ENCODE results near the gene PTRH2. TPM values are rescaled to one million over a fixed set of nuclear protein-coding genes. Genes with fewer than 3 reads are reported as not detected.

Gene PTRH2
- total RNA-seq, 1 donor from 2014 or later = 34.0 TPM

GRCh38 chr17:59694344-59694743, 12.9 kb downstream of the PTRH2 start:
- Histone ChIP-seq H3K4me3 (ENCODE audit: low read depth, low read length) (no peak overlapping the region), H3K36me3 (ENCODE audit: control insufficient read depth, insufficient read depth, low read length) (peaks cover 8% of the 10 kb centered on the region), H3K27me3 (ENCODE audit: control insufficient read depth, insufficient read depth, low read length) (no peaks in the 10 kb centered on the region)
- DNase-seq (ENCODE audit: low read depth) = no peak
- FAIRE-seq = no peak
- TF ChIP-seq CTCF (IDR thresholded peaks at IDR 0.05; ENCODE audit: insufficient read depth, low read length, severe bottlenecking) = no peak

GRCh38 chr17:59693582-59693981, 13.6 kb downstream of the PTRH2 start:
- no peak for FAIRE-seq
- no peak for TF ChIP-seq CTCF (IDR thresholded peaks at IDR 0.05; ENCODE audit: insufficient read depth, low read length, severe bottlenecking)

GRCh38 chr17:59688496-59688895, 18.7 kb downstream of the PTRH2 start:
- FAIRE-seq = no peak
- TF ChIP-seq CTCF (IDR thresholded peaks at IDR 0.05; ENCODE audit: insufficient read depth, low read length, severe bottlenecking) = no peak
- Histone ChIP-seq H3K4me3 (ENCODE audit: low read depth, low read length) (no peak overlapping the region), H3K27me3 (ENCODE audit: control insufficient read depth, insufficient read depth, low read length) (no peaks in the 10 kb centered on the region), H3K36me3 (ENCODE audit: control insufficient read depth, insufficient read depth, low read length) (peaks cover 12% of the 10 kb centered on the region)
- no peak for DNase-seq (ENCODE audit: low read depth)

More at GRCh38 chr17:59693582-59693981, 13.6 kb downstream of the PTRH2 start:
- Histone ChIP-seq H3K36me3 (ENCODE audit: control insufficient read depth, insufficient read depth, low read length) (peaks cover 6% of the 10 kb centered on the region), H3K27me3 (ENCODE audit: control insufficient read depth, insufficient read depth, low read length) (no peaks in the 10 kb centered on the region), H3K4me3 (ENCODE audit: low read depth, low read length) (no peak overlapping the region)
- no peak for DNase-seq (ENCODE audit: low read depth)

- no peak for TF ChIP-seq CTCF (IDR thresholded peaks at IDR 0.05; ENCODE audit: insufficient read depth, low read length, severe bottlenecking)
- Histone ChIP-seq H3K27me3 (ENCODE audit: control insufficient read depth, insufficient read depth, low read length) (no peaks in the 10 kb centered on the region), H3K4me3 (ENCODE audit: low read depth, low read length) (no peak overlapping the region), H3K36me3 (ENCODE audit: control insufficient read depth, insufficient read depth, low read length) (peaks cover 14% of the 10 kb centered on the region)
- DNase-seq (ENCODE audit: low read depth) (no peak), FAIRE-seq (no peak)
Observed at GRCh38 chr17:59688008-59688407, 19.2 kb downstream of the PTRH2 start.

- H3K36me3 ChIP-seq (ENCODE audit: control insufficient read depth, insufficient read depth, low read length) = peaks cover 27% of the 10 kb centered on the region
- FAIRE-seq = no peak
Observed at GRCh38 chr17:59684967-59685366, 22.3 kb downstream of the PTRH2 start.

More at GRCh38 chr17:59684967-59685366, 22.3 kb downstream of the PTRH2 start:
- DNase-seq (ENCODE audit: low read depth) = no peak
- TF ChIP-seq CTCF (IDR thresholded peaks at IDR 0.05; ENCODE audit: insufficient read depth, low read length, severe bottlenecking) = no peak
- H3K4me3 ChIP-seq (ENCODE audit: low read depth, low read length) = no peak overlapping the region
- H3K27me3 ChIP-seq (ENCODE audit: control insufficient read depth, insufficient read depth, low read length) = no peaks in the 10 kb centered on the region
